NT2/D1 (cell line): ENCODE data around the gene SLC25A22.
A peak's percentile ranks its signal among the peaks of the same experiment; 100 is the strongest.

Experiments used
- DNase-seq: peaks from one replicate; pipeline ENCODE4 v3.0.0-alpha.2; 2011; ENCODE audit warnings: low read depth, low spot score
- H3K27me3 ChIP-seq: 2 replicates; pipeline ENCODE4 v1.6.0; 2011; ENCODE audit warnings: mild to moderate bottlenecking; ENCODE audit not compliant: insufficient read length, insufficient read depth
- H3K36me3 ChIP-seq: 2 replicates; pipeline ENCODE4 v1.6.1; 2011; ENCODE audit warnings: mild to moderate bottlenecking, low read length, mixed read lengths; ENCODE audit not compliant: insufficient read depth, insufficient read length
- H3K4me1 ChIP-seq: 2 replicates; pipeline ENCODE4 v1.5.1; 2011; ENCODE audit not compliant: insufficient read depth, insufficient read length
- H3K4me3 ChIP-seq: 2 replicates; pipeline ENCODE4 v1.5.1; 2011; ENCODE audit warnings: low read depth; ENCODE audit not compliant: insufficient read length
- H3K9ac ChIP-seq: 2 replicates; pipeline ENCODE4 v1.6.0; 2011; ENCODE audit warnings: low read depth; ENCODE audit not compliant: insufficient read length
- H3K9me3 ChIP-seq: 2 replicates; pipeline ENCODE4 v1.5.1; 2011; ENCODE audit warnings: mild to moderate bottlenecking, low read length; ENCODE audit not compliant: insufficient read depth
- SUZ12 ChIP-seq: IDR thresholded peaks from 2 replicates; pipeline ENCODE4 v1.6.1; 2011; ENCODE audit not compliant: insufficient read length, insufficient read depth; ENCODE audit errors: extremely low read depth
- YY1 ChIP-seq: IDR thresholded peaks from 2 replicates; pipeline ENCODE4 v1.6.1; 2011; ENCODE audit not compliant: insufficient read length, insufficient read depth
- ZNF274 ChIP-seq: IDR thresholded peaks from 2 replicates; pipeline ENCODE4 v1.6.1; 2011; ENCODE audit warnings: mild to moderate bottlenecking, low read depth, low read length

SLC25A22 gene

GRCh38 chr11:819129-819931 is 21.2 kb upstream of the SLC25A22 start:
- Histone ChIP-seq H3K27me3 (peaks cover 10% of the 10 kb centered on the region), H3K9ac (peak overlapping the region; percentile 91), H3K36me3 (peaks cover 39% of the 10 kb centered on the region), H3K4me1 (peaks cover 21% of the 10 kb centered on the region), H3K9me3 (no peaks in the 10 kb centered on the region), H3K4me3 (peak overlapping the region; percentile 95)
- no peak for TF ChIP-seq ZNF274
- no peak for TF ChIP-seq YY1
- no peak for TF ChIP-seq SUZ12
- DNase-seq = no peak

GRCh38 chr11:818396-819128 is 20.5 kb upstream of the SLC25A22 start, which contains the start of gene PNPLA2:
Gene PNPLA2 (plus strand): TSS chr11:818914. CDS start chr11:819719, 805 bp downstream.
- H3K4me3 ChIP-seq = peak within 1 kb of the TSS; percentile 95
- no peak for TF ChIP-seq YY1
- no peak for TF ChIP-seq SUZ12
- TF ChIP-seq ZNF274 = no peak
- H3K9ac ChIP-seq = peak within 1 kb of the TSS; percentile 91
- H3K9me3 ChIP-seq = no peaks in the 10 kb centered on the region
- peaks cover 21% of the 10 kb centered on the region for H3K4me1 ChIP-seq
- no peak for DNase-seq
- peaks cover 42% of the 10 kb centered on the region for H3K36me3 ChIP-seq
- H3K27me3 ChIP-seq = peaks cover 10% of the 10 kb centered on the region

- no peak overlapping the region for H3K4me3 ChIP-seq
- peaks cover 10% of the 10 kb centered on the region for H3K27me3 ChIP-seq
- DNase-seq = no peak
- H3K36me3 ChIP-seq = peaks cover 48% of the 10 kb centered on the region
- no peak overlapping the region for H3K9ac ChIP-seq
- no peak for TF ChIP-seq YY1
- TF ChIP-seq ZNF274 = no peak
- TF ChIP-seq SUZ12 = no peak
- no peaks in the 10 kb centered on the region for H3K9me3 ChIP-seq
- peaks cover 30% of the 10 kb centered on the region for H3K4me1 ChIP-seq
Measured at GRCh38 chr11:816433-816779, 18.3 kb upstream of the SLC25A22 start.

- DNase-seq = no peak
- Histone ChIP-seq H3K4me1 (peaks cover 26% of the 10 kb centered on the region), H3K9ac (peak overlapping the region; percentile 57), H3K9me3 (no peaks in the 10 kb centered on the region), H3K36me3 (peaks cover 48% of the 10 kb centered on the region), H3K4me3 (no peak overlapping the region), H3K27me3 (peaks cover 6% of the 10 kb centered on the region)
- TF ChIP-seq SUZ12 = no peak
- TF ChIP-seq ZNF274 = no peak
- no peak for TF ChIP-seq YY1
Measured at GRCh38 chr11:815675-816432, 17.8 kb upstream of the SLC25A22 start.

GRCh38 chr11:813456-814096 is 15.5 kb upstream of the SLC25A22 start:
- Histone ChIP-seq H3K4me1 (peaks cover 14% of the 10 kb centered on the region), H3K27me3 (no peaks in the 10 kb centered on the region), H3K36me3 (peaks cover 56% of the 10 kb centered on the region), H3K9ac (peak overlapping the region; percentile 44), H3K9me3 (no peaks in the 10 kb centered on the region), H3K4me3 (no peak overlapping the region)
- no peak for TF ChIP-seq ZNF274
- TF ChIP-seq SUZ12 = no peak
- TF ChIP-seq YY1 = no peak
- no peak for DNase-seq

- H3K36me3 ChIP-seq = peaks cover 56% of the 10 kb centered on the region
- TF ChIP-seq YY1 = no peak
- no peak for TF ChIP-seq SUZ12
- TF ChIP-seq ZNF274 = no peak
- H3K9me3 ChIP-seq = no peaks in the 10 kb centered on the region
- no peaks in the 10 kb centered on the region for H3K27me3 ChIP-seq
- peak overlapping the region; percentile 44 for H3K9ac ChIP-seq
- H3K4me1 ChIP-seq = peaks cover 12% of the 10 kb centered on the region
- H3K4me3 ChIP-seq = no peak overlapping the region
- no peak for DNase-seq
Measured at GRCh38 chr11:813072-813455, 15.0 kb upstream of the SLC25A22 start.
